ENCODE measurements around the gene RGP1. TPM values are rescaled to one million over a fixed set of nuclear protein-coding genes. Genes with fewer than 3 reads are reported as not detected.

Gene RGP1
- total and polyA plus RNA-seq, 10 donors = 2.2 to 29.2 (median 21.2) TPM

GRCh38 chr9:35727676-35728040, 21.4 kb upstream of the RGP1 start:
- peaks cover 0 to 56% (median 38%) of the 10 kb centered on the region in 6 donors for H3K36me3 ChIP-seq
- 9 to 20% (median 16%) methylated on average over 5 of the region's 5 CpGs for WGBS, 5 donors
- TF ChIP-seq, protein P1, sequence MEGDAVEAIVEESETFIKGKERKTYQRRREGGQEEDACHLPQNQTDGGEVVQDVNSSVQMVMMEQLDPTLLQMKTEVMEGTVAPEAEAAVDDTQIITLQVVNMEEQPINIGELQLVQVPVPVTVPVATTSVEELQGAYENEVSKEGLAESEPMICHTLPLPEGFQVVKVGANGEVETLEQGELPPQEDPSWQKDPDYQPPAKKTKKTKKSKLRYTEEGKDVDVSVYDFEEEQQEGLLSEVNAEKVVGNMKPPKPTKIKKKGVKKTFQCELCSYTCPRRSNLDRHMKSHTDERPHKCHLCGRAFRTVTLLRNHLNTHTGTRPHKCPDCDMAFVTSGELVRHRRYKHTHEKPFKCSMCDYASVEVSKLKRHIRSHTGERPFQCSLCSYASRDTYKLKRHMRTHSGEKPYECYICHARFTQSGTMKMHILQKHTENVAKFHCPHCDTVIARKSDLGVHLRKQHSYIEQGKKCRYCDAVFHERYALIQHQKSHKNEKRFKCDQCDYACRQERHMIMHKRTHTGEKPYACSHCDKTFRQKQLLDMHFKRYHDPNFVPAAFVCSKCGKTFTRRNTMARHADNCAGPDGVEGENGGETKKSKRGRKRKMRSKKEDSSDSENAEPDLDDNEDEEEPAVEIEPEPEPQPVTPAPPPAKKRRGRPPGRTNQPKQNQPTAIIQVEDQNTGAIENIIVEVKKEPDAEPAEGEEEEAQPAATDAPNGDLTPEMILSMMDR (IDR thresholded peaks at IDR 0.05 in 8 of 11, conservative IDR thresholded peaks at IDR 0.05 in 3 of 11) = no peak
- TF ChIP-seq POLR2AphosphoS5 (IDR thresholded peaks at IDR 0.05) (no peak), POLR2A (IDR thresholded peaks at IDR 0.05) (no peak)
- peaks cover 51 to 72% (median 64%) of the 10 kb centered on the region in 6 donors for H3K4me1 ChIP-seq
- H3K27ac ChIP-seq = peak overlapping the region; percentile 49 to 100 (median 98)
- no peaks in the 10 kb centered on the region for H3K9me3 ChIP-seq
- intact Hi-C loops (cut with DNase I; ENCODE audit: low total_unique reads) = no loop called here
- H3K4me3 ChIP-seq = peak overlapping the region in 7 of 8 donors; percentile 5 to 90 (median 70)
- no peaks in the 10 kb centered on the region for H3K27me3 ChIP-seq (replicated peaks in 1 of 7)
- no peak for DNase-seq

GRCh38 chr9:35728041-35728971, 20.8 kb upstream of the RGP1 start:
- TF ChIP-seq, protein P1 (IDR thresholded peaks at IDR 0.05 in 8 of 11, conservative IDR thresholded peaks at IDR 0.05 in 3 of 11) = no peak
- TF ChIP-seq POLR2A (IDR thresholded peaks at IDR 0.05) (peak in 1 of 3 donors; percentile 41), POLR2AphosphoS5 (IDR thresholded peaks at IDR 0.05) (peak in 2 of 3 donors; percentile 76 to 81)
- Histone ChIP-seq H3K9me3 (no peaks in the 10 kb centered on the region), H3K4me1 (peaks cover 54 to 78% (median 70%) of the 10 kb centered on the region in 6 donors), H3K27me3 (replicated peaks in 1 of 7) (no peaks in the 10 kb centered on the region), H3K36me3 (peaks cover 0 to 50% (median 31%) of the 10 kb centered on the region in 6 donors), H3K4me3 (peak overlapping the region; percentile 5 to 90 (median 68)), H3K27ac (peak overlapping the region; percentile 49 to 100 (median 98))
- peak; percentile 91 for DNase-seq
- intact Hi-C loops (cut with DNase I; ENCODE audit: low total_unique reads) = no loop called here
- WGBS, 5 donors = 2 to 5% (median 3%) methylated on average over 10 of the region's 10 CpGs

- H3K4me3 ChIP-seq = peak overlapping the region in 7 of 8 donors; percentile 23 to 90 (median 71)
- H3K4me1 ChIP-seq = peaks cover 58 to 86% (median 76%) of the 10 kb centered on the region in 6 donors
- H3K9me3 ChIP-seq = no peaks in the 10 kb centered on the region
- TF ChIP-seq POLR2AphosphoS5 (IDR thresholded peaks at IDR 0.05) = no peak
- no peak for TF ChIP-seq POLR2A (IDR thresholded peaks at IDR 0.05)
- TF ChIP-seq, protein P1 (IDR thresholded peaks at IDR 0.05 in 8 of 11, conservative IDR thresholded peaks at IDR 0.05 in 3 of 11) = no peak
- DNase-seq = no peak
- intact Hi-C loops (cut with DNase I; ENCODE audit: low total_unique reads) = no loop called here
- 31 to 53% (median 48%) methylated on average over 3 of the region's 3 CpGs for WGBS, 5 donors
- no peaks in the 10 kb centered on the region for H3K27me3 ChIP-seq (replicated peaks in 1 of 7)
- H3K36me3 ChIP-seq = peaks cover 0 to 44% (median 23%) of the 10 kb centered on the region in 6 donors
- H3K27ac ChIP-seq = peak overlapping the region; percentile 28 to 100 (median 98)
Measured at GRCh38 chr9:35729101-35729500, 20.0 kb upstream of the RGP1 start.
